IMR-90 (cell line): ENCODE data around the gene GATD1. TPM values are rescaled to one million over a fixed set of nuclear protein-coding genes. Genes with fewer than 3 reads are reported as not detected.

Experiments used
- ATAC-seq: fragments of 200-7000 bp; cut with Tn5 transposase; 2 replicates; pipeline ENCODE4 v1.9.1; 2020; ENCODE audit warnings: low read depth, mild to moderate bottlenecking, moderate library complexity
- BruUV-seq: library from RNA; stranded (reverse); fragments of 400-500 nt; replicated peaks from 2 replicates; lab custom pipeline; 2021; lab: Mats Ljungman, UMichigan
- CTCF ChIA-PET: fragments of 300-600 bp; formaldehyde crosslinking; extraction: SDS; loops from one replicate; lab custom pipeline; 2021; ENCODE audit warnings: antibody characterized with exemption; lab: Yijun Ruan, JAX
- POLR2A ChIA-PET: fragments of 300-600 bp; sonication (Branson Sonifier 250); formaldehyde crosslinking; loops from one replicate; lab custom pipeline; 2022; ENCODE audit warnings: antibody characterized with exemption; ENCODE audit not compliant: unreplicated experiment; lab: Charles Lee
- DNase-seq: peaks from one replicate; pipeline ENCODE4 v3.0.0; 2013
- H2AFZ ChIP-seq: replicated peaks from 2 replicates; pipeline ENCODE3; 2013; ENCODE audit warnings: low read length, mild to moderate bottlenecking; ENCODE audit not compliant: poor library complexity
- H2AK5ac ChIP-seq: 2 replicates; pipeline ENCODE4 v1.6.1; 2013; ENCODE audit warnings: low read depth, low read length, inconsistent platforms
- H2AK9ac ChIP-seq: replicated peaks from 2 replicates; pipeline ENCODE3; 2013; ENCODE audit warnings: mild to moderate bottlenecking, low read depth, low read length, moderate library complexity; ENCODE audit not compliant: poor library complexity
- H2BK120ac ChIP-seq: 2 replicates; pipeline ENCODE4 v1.6.1; 2013; ENCODE audit warnings: low read depth, low read length, inconsistent platforms
- H2BK15ac ChIP-seq: 3 replicates; pipeline ENCODE4 v1.6.1; 2013; ENCODE audit warnings: low read depth, low read length, inconsistent platforms
- H2BK20ac ChIP-seq: 2 replicates; pipeline ENCODE4 v1.6.1; 2013; ENCODE audit warnings: low read depth, mild to moderate bottlenecking, inconsistent platforms, low read length, moderate library complexity
- H2BK5ac ChIP-seq: 2 replicates; pipeline ENCODE4 v1.6.1; 2013; ENCODE audit warnings: mild to moderate bottlenecking, low read depth, low read length, inconsistent platforms; ENCODE audit not compliant: poor library complexity, severe bottlenecking
- H3K14ac ChIP-seq: replicated peaks from 2 replicates; pipeline ENCODE4 v1.6.1; 2013; ENCODE audit warnings: low read depth, low read length, inconsistent platforms
- H3K18ac ChIP-seq: 2 replicates; pipeline ENCODE4 v1.6.1; 2013; ENCODE audit warnings: low read depth, low read length, control low read depth
- H3K23ac ChIP-seq: 2 replicates; pipeline ENCODE4 v1.6.1; 2013; ENCODE audit warnings: low read depth, low read length, inconsistent platforms
- H3K27ac ChIP-seq: 2 replicates; pipeline ENCODE4 v1.5.1; 2013; ENCODE audit warnings: mild to moderate bottlenecking, control low read depth, low read length; ENCODE audit not compliant: insufficient read depth
- H3K27me3 ChIP-seq: 2 replicates; pipeline ENCODE4 v1.6.1; 2013; ENCODE audit warnings: low read length; ENCODE audit not compliant: control insufficient read depth, insufficient read depth
- H3K36me3 ChIP-seq: 2 replicates; pipeline ENCODE4 v1.6.1; 2013; ENCODE audit warnings: low read length, mixed read lengths; ENCODE audit not compliant: control insufficient read depth, insufficient read depth
- H3K4ac ChIP-seq: 2 replicates; pipeline ENCODE4 v1.6.1; 2013; ENCODE audit warnings: low read depth, low read length, inconsistent platforms
- H3K4me1 ChIP-seq: 2 replicates; pipeline ENCODE4 v1.6.1; 2013; ENCODE audit warnings: low read length, mixed read lengths; ENCODE audit not compliant: control insufficient read depth, insufficient read depth
- H3K4me2 ChIP-seq: 2 replicates; pipeline ENCODE4 v1.6.1; 2013; ENCODE audit warnings: low read depth, mild to moderate bottlenecking, control low read depth, low read length, moderate library complexity
- H3K4me3 ChIP-seq: 2 replicates; pipeline ENCODE4 v1.5.1; 2013; ENCODE audit warnings: low read depth, mild to moderate bottlenecking, control low read depth, low read length, moderate library complexity; ENCODE audit not compliant: insufficient read depth
- H3K56ac ChIP-seq: 2 replicates; pipeline ENCODE4 v1.6.1; 2013; ENCODE audit warnings: low read length, inconsistent platforms; ENCODE audit not compliant: insufficient read depth; ENCODE audit errors: extremely low read depth
- H3K79me1 ChIP-seq, 2 experiments: 2 replicates each; pipeline ENCODE4 v1.6.1; 2013; ENCODE audit warnings: low read length in 2 of 2, inconsistent platforms in 1 of 2, low read depth in 1 of 2
- H3K9ac ChIP-seq: 2 replicates; pipeline ENCODE4 v1.6.1; 2013; ENCODE audit warnings: low read depth, low read length, control low read depth
- H3K9me1 ChIP-seq: 2 replicates; pipeline ENCODE4 v1.6.1; 2013; ENCODE audit warnings: low read length, inconsistent platforms; ENCODE audit not compliant: insufficient read depth
- H3K9me3 ChIP-seq: 2 replicates; pipeline ENCODE4 v1.6.1; 2013; ENCODE audit warnings: low read length; ENCODE audit not compliant: control insufficient read depth, insufficient read depth
- H4K20me1 ChIP-seq: 2 replicates; pipeline ENCODE4 v1.6.1; 2013; ENCODE audit warnings: low read length, inconsistent platforms; ENCODE audit not compliant: insufficient read depth
- H4K5ac ChIP-seq: 2 replicates; pipeline ENCODE4 v1.6.1; 2013; ENCODE audit warnings: mild to moderate bottlenecking, low read depth, low read length, control low read depth
- H4K8ac ChIP-seq, 2 experiments: 2 replicates each; pipeline ENCODE4 v1.6.1; 2013; ENCODE audit warnings: low read depth in 2 of 2, low read length in 2 of 2, control low read depth in 1 of 2, inconsistent platforms in 1 of 2
- H4K91ac ChIP-seq: 2 replicates; pipeline ENCODE4 v1.6.1; 2013; ENCODE audit warnings: low read depth, low read length, inconsistent platforms; ENCODE audit not compliant: insufficient read depth
- BHLHE40 ChIP-seq: fragments of 150-350 bp; IDR thresholded peaks from 2 replicates; pipeline ENCODE4 v1.6.1; 2016; ENCODE audit warnings: mild to moderate bottlenecking, low read depth, low read length
- CEBPB ChIP-seq: IDR thresholded peaks from 2 replicates; pipeline ENCODE4 v1.6.1; 2012; ENCODE audit warnings: low read depth, low read length, improper control_type of control experiment
- CHD1 ChIP-seq: IDR thresholded peaks from 2 replicates; pipeline ENCODE4 v1.6.1; 2012; ENCODE audit warnings: low read depth, low read length, improper control_type of control experiment
- CTCF ChIP-seq: conservative IDR thresholded peaks from 2 replicates; pipeline ENCODE4 v1.5.1; 2012; ENCODE audit warnings: mild to moderate bottlenecking, low read depth, low read length, improper control_type of control experiment
- ELK1 ChIP-seq: fragments of 150-350 bp; IDR thresholded peaks from 2 replicates; pipeline ENCODE4 v1.6.1; 2016; ENCODE audit warnings: low read depth, mild to moderate bottlenecking, low read length, moderate library complexity, borderline replicate concordance
- FOS ChIP-seq: fragments of 150-350 bp; IDR thresholded peaks from 2 replicates; pipeline ENCODE4 v1.6.1; 2016; ENCODE audit warnings: low read depth, low read length
- MAFK ChIP-seq: IDR thresholded peaks from 2 replicates; pipeline ENCODE4 v1.6.1; 2012; ENCODE audit warnings: low read depth, low read length, improper control_type of control experiment
- MAZ ChIP-seq: IDR thresholded peaks from 2 replicates; pipeline ENCODE4 v1.6.1; 2012; ENCODE audit warnings: low read depth, mild to moderate bottlenecking, low read length, improper control_type of control experiment, moderate library complexity, borderline replicate concordance
- MXI1 ChIP-seq: IDR thresholded peaks from 2 replicates; pipeline ENCODE4 v1.6.1; 2012; ENCODE audit warnings: low read depth, mild to moderate bottlenecking, low read length, moderate library complexity, borderline replicate concordance
- NFE2L2 ChIP-seq: fragments of 150-350 bp; IDR thresholded peaks from 2 replicates; pipeline ENCODE4 v1.6.1; 2016; ENCODE audit warnings: low read depth, mild to moderate bottlenecking, low read length
- POLR2A ChIP-seq: IDR thresholded peaks from 2 replicates; pipeline ENCODE4 v1.6.1; 2012; ENCODE audit warnings: mild to moderate bottlenecking, low read depth, low read length
- RAD21 ChIP-seq: IDR thresholded peaks from 2 replicates; pipeline ENCODE4 v1.6.1; 2012; ENCODE audit warnings: low read length, improper control_type of control experiment
- RCOR1 ChIP-seq: IDR thresholded peaks from 2 replicates; pipeline ENCODE4 v1.6.1; 2012; ENCODE audit warnings: mild to moderate bottlenecking, low read length, improper control_type of control experiment; ENCODE audit not compliant: insufficient replicate concordance
- RFX5 ChIP-seq: IDR thresholded peaks from 2 replicates; pipeline ENCODE4 v1.8.0; 2012; ENCODE audit warnings: low read depth, mild to moderate bottlenecking, low read length, moderate library complexity
- SMC3 ChIP-seq: fragments of 150-350 bp; IDR thresholded peaks from 2 replicates; pipeline ENCODE4 v1.6.1; 2016; ENCODE audit warnings: low read depth, mild to moderate bottlenecking, antibody characterized with exemption, low read length, moderate library complexity
- USF2 ChIP-seq: fragments of 150-350 bp; IDR thresholded peaks from 2 replicates; pipeline ENCODE4 v1.6.1; 2017; ENCODE audit warnings: mild to moderate bottlenecking, antibody characterized with exemption, low read length, low read depth
- WGBS, 2 experiments: methylation state at CpG; one replicate each; pipeline versions ENCODE4 v1.1.5 to v1.1.7; 2013; ENCODE audit warnings: missing lambda C conversion rate in 2 of 2; ENCODE audit not compliant: insufficient read length in 1 of 2; ENCODE audit errors: extremely low coverage in 2 of 2; 5-methylcytosine and 5-hydroxymethylcytosine counted together
- dilution Hi-C: fragments of 300-500 bp; cut with HindIII; formaldehyde crosslinking; loops from one replicate; pipeline ENCODE4 v1.14.3; 2018; ENCODE audit warnings: low sequenced_read_pairs; ENCODE audit not compliant: unreplicated experiment
- in situ Hi-C: fragments of 300-500 bp; cut with MboI; formaldehyde crosslinking; loops from 3 replicates; pipeline ENCODE4 v1.14.3; 2019; ENCODE audit warnings: low sequenced_read_pairs, inconsistent platforms, mixed read lengths
- intact Hi-C: fragments of 100-400 bp; cut with micrococcal nuclease; formaldehyde crosslinking; loops from 2 replicates; pipeline ENCODE4 v1.10.0; 2022
- polyA plus RNA-seq, 3 experiments: library from polyadenylated mRNA; depleted of rRNA; stranded (reverse); fragments of >200 nt; gene quantifications; 2 replicates each; pipeline ENCODE4 v1.2.3, GENCODE V29; 2012; ENCODE audit warnings: low replicate concordance in 1 of 3
- total RNA-seq: library from RNA; depleted of rRNA; stranded (reverse); fragments of >200 nt; gene quantifications from 2 replicates; pipeline ENCODE4 v1.2.3, GENCODE V29; 2012

The GATD1 gene
- total and polyA plus RNA-seq, 2 of the 4 experiments (the other 2 are of a cell fraction) = 3.0 to 52.5 TPM

GRCh38 chr11:729492-730074, 47.7 kb downstream of the GATD1 start:
- Histone ChIP-seq H3K56ac (no peak overlapping the region), H3K18ac (no peak overlapping the region), H3K9me1 (no peaks in the 10 kb centered on the region), H3K23ac (no peak overlapping the region), H2AFZ (peak overlapping the region; percentile 48), H3K79me1 (no peaks in the 10 kb centered on the region), H4K8ac (no peak overlapping the region), H2BK20ac (no peak overlapping the region), H2AK5ac (no peak overlapping the region), H3K4me3 (no peak overlapping the region), H3K4ac (no peak overlapping the region), H3K14ac (no peak overlapping the region), H4K20me1 (no peaks in the 10 kb centered on the region), H2BK15ac (no peak overlapping the region), H3K4me1 (peaks cover 6% of the 10 kb centered on the region), H2BK5ac (no peak overlapping the region), H2BK120ac (no peak overlapping the region), H3K36me3 (no peaks in the 10 kb centered on the region), H3K27ac (no peak overlapping the region), H2AK9ac (no peak overlapping the region), H4K91ac (no peak overlapping the region), H3K4me2 (no peak overlapping the region), H3K27me3 (peaks cover 15% of the 10 kb centered on the region; the same call in 1 of the 2 replicates), H3K9ac (no peak overlapping the region), H4K5ac (no peak overlapping the region), H3K9me3 (no peaks in the 10 kb centered on the region)
- TF ChIP-seq MXI1 (no peak), USF2 (no peak), NFE2L2 (no peak), CTCF (no peak), RAD21 (no peak), MAFK (no peak), BHLHE40 (no peak), FOS (no peak), POLR2A (no peak), RCOR1 (no peak), RFX5 (no peak), CEBPB (no peak), MAZ (no peak), ELK1 (no peak), SMC3 (no peak), CHD1 (no peak)
- in situ Hi-C loops = no loop called here
- POLR2A ChIA-PET = no interaction called here
- CTCF ChIA-PET = no interaction called here
- dilution Hi-C loops = no loop called here
- ATAC-seq (no peak), DNase-seq (no peak)
- intact Hi-C loops = loop anchor here (10.0 kb wide), 1 partner anchor 175 kb away; no protein-coding TSS in a partner anchor
- WGBS, 2 experiments = 50% methylated on average over 2 of the region's 17 CpGs; no CpG with 5 or more reads in 1 of the 2 experiments
- no TSS peak for BruUV-seq
